ENCODE measurements around the gene MRPS12. TPM values are rescaled to one million over a fixed set of nuclear protein-coding genes. Genes with fewer than 3 reads are reported as not detected.

Gene MRPS12
- total RNA-seq, 1 experiment from 2014 or later, result 88.0 TPM

DNA sequence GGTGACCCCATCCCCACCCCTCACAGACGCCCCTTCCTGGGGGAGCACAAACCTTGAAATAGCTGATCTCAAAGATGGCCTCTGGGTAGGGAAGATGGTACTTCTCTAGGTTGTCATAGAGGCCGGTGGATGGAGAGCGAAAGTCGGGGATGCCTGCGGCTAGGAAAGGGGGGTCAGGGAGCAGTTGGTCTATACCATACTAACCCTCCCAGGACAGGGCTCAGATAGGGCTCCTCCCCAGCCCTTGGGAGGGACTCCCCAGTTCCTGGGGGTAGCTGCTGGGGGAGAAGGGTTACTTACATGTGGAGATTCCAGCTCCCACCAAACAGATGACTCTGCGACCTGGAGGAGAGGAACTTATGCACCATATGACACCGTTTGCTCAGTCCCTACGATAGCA, 40.9 kb upstream of the MRPS12 start:
- TF ChIP-seq, protein P1, sequence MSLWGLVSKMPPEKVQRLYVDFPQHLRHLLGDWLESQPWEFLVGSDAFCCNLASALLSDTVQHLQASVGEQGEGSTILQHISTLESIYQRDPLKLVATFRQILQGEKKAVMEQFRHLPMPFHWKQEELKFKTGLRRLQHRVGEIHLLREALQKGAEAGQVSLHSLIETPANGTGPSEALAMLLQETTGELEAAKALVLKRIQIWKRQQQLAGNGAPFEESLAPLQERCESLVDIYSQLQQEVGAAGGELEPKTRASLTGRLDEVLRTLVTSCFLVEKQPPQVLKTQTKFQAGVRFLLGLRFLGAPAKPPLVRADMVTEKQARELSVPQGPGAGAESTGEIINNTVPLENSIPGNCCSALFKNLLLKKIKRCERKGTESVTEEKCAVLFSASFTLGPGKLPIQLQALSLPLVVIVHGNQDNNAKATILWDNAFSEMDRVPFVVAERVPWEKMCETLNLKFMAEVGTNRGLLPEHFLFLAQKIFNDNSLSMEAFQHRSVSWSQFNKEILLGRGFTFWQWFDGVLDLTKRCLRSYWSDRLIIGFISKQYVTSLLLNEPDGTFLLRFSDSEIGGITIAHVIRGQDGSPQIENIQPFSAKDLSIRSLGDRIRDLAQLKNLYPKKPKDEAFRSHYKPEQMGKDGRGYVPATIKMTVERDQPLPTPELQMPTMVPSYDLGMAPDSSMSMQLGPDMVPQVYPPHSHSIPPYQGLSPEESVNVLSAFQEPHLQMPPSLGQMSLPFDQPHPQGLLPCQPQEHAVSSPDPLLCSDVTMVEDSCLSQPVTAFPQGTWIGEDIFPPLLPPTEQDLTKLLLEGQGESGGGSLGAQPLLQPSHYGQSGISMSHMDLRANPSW (CRISPR knock-in tag; conservative IDR thresholded peaks at IDR 0.05; ENCODE audit: low read depth), result no peak
- no peak for TF ChIP-seq SMAD4 (CRISPR knock-in tag; IDR thresholded peaks at IDR 0.05)
- TF ChIP-seq, protein P2, sequence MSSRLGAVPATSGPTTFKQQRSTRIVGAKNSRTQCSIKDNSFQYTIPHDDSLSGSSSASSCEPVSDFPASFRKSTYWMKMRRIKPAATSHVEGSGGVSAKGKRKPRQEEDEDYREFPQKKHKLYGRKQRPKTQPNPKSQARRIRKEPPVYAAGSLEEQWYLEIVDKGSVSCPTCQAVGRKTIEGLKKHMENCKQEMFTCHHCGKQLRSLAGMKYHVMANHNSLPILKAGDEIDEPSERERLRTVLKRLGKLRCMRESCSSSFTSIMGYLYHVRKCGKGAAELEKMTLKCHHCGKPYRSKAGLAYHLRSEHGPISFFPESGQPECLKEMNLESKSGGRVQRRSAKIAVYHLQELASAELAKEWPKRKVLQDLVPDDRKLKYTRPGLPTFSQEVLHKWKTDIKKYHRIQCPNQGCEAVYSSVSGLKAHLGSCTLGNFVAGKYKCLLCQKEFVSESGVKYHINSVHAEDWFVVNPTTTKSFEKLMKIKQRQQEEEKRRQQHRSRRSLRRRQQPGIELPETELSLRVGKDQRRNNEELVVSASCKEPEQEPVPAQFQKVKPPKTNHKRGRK (CRISPR knock-in tag; IDR thresholded peaks at IDR 0.05; ENCODE audit: borderline replicate concordance), result no peak
- no peak for TF ChIP-seq SMAD3 (CRISPR knock-in tag; IDR thresholded peaks at IDR 0.05; ENCODE audit: borderline replicate concordance)
- TF ChIP-seq, protein P3, sequence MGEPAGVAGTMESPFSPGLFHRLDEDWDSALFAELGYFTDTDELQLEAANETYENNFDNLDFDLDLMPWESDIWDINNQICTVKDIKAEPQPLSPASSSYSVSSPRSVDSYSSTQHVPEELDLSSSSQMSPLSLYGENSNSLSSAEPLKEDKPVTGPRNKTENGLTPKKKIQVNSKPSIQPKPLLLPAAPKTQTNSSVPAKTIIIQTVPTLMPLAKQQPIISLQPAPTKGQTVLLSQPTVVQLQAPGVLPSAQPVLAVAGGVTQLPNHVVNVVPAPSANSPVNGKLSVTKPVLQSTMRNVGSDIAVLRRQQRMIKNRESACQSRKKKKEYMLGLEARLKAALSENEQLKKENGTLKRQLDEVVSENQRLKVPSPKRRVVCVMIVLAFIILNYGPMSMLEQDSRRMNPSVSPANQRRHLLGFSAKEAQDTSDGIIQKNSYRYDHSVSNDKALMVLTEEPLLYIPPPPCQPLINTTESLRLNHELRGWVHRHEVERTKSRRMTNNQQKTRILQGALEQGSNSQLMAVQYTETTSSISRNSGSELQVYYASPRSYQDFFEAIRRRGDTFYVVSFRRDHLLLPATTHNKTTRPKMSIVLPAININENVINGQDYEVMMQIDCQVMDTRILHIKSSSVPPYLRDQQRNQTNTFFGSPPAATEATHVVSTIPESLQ (CRISPR knock-in tag; IDR thresholded peaks at IDR 0.05), result no peak
- no peak for TF ChIP-seq PREB (CRISPR knock-in tag; IDR thresholded peaks at IDR 0.05; ENCODE audit: borderline replicate concordance)
- TF ChIP-seq RORB (CRISPR knock-in tag; IDR thresholded peaks at IDR 0.05), result no peak
- TF ChIP-seq, protein P4, sequence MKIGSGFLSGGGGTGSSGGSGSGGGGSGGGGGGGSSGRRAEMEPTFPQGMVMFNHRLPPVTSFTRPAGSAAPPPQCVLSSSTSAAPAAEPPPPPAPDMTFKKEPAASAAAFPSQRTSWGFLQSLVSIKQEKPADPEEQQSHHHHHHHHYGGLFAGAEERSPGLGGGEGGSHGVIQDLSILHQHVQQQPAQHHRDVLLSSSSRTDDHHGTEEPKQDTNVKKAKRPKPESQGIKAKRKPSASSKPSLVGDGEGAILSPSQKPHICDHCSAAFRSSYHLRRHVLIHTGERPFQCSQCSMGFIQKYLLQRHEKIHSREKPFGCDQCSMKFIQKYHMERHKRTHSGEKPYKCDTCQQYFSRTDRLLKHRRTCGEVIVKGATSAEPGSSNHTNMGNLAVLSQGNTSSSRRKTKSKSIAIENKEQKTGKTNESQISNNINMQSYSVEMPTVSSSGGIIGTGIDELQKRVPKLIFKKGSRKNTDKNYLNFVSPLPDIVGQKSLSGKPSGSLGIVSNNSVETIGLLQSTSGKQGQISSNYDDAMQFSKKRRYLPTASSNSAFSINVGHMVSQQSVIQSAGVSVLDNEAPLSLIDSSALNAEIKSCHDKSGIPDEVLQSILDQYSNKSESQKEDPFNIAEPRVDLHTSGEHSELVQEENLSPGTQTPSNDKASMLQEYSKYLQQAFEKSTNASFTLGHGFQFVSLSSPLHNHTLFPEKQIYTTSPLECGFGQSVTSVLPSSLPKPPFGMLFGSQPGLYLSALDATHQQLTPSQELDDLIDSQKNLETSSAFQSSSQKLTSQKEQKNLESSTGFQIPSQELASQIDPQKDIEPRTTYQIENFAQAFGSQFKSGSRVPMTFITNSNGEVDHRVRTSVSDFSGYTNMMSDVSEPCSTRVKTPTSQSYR (CRISPR knock-in tag; IDR thresholded peaks at IDR 0.05), result no peak
- TF ChIP-seq ERG (CRISPR knock-in tag; IDR thresholded peaks at IDR 0.05), result no peak
- TF ChIP-seq CREB1 (CRISPR knock-in tag; IDR thresholded peaks at IDR 0.05), result no peak
- no peak for TF ChIP-seq ATF1 (CRISPR knock-in tag; IDR thresholded peaks at IDR 0.05)
- no peak for TF ChIP-seq ZNF138 (CRISPR knock-in tag; conservative IDR thresholded peaks at IDR 0.05)
- no peak for TF ChIP-seq PRRX2 (CRISPR knock-in tag; IDR thresholded peaks at IDR 0.05)
- TF ChIP-seq TEAD4 (CRISPR knock-in tag; IDR thresholded peaks at IDR 0.05), result no peak
- Mint-ChIP-seq H3K9me3 (no peaks in the 10 kb centered on the region), H3K27me3 (ENCODE audit: low read depth) (no peaks in the 10 kb centered on the region), H3K4me3 (no peak overlapping the region), H3K36me3 (no peaks in the 10 kb centered on the region), H3K4me1 (no peaks in the 10 kb centered on the region), H3K27ac (no peak overlapping the region)
- DNase-seq (ENCODE audit: low spot score), result no peak
- ChIA-PET CTCF (interaction anchor here (0.7 to 1.0 kb wide), 3 partner anchors 10 to 43 kb away, joined by 3 to 4 read pairs (median 4); partner anchors contain the start of genes MRPS12, NFKBIB and SARS2), POLR2A (no interaction called here)
- no peak for ATAC-seq

All from WTC11 (cell line).